Karpas-422 (cell line): ENCODE data around the gene PDCD11. TPM values are rescaled to one million over a fixed set of nuclear protein-coding genes. Genes with fewer than 3 reads are reported as not detected.
"Not testable (repeated sequence)": the region's sequence is repeated elsewhere in the genome, so short reads cannot be mapped to it uniquely, and the experiment has no call there.

Experiments
- DNase-seq: peaks from one replicate; pipeline ENCODE4 v3.0.0-alpha.2; 2015
- H2AFZ ChIP-seq: fragments of 200-600 bp; sonication (generic); 2 replicates; pipeline ENCODE4 v1.6.1; 2014; ENCODE audit warnings: antibody characterized with exemption, low read length, mixed read lengths
- H3K27ac ChIP-seq: fragments of 200-600 bp; sonication (generic); 2 replicates; pipeline ENCODE4 v1.5.1; 2014; ENCODE audit warnings: mild to moderate bottlenecking, low read length, moderate library complexity
- H3K27me3 ChIP-seq: fragments of 200-600 bp; sonication (generic); 2 replicates; pipeline ENCODE4 v1.6.1; 2014; ENCODE audit warnings: low read length, mixed read lengths
- H3K36me3 ChIP-seq: fragments of 200-600 bp; sonication (generic); 2 replicates; pipeline ENCODE4 v1.6.1; 2014; ENCODE audit warnings: low read length, mixed read lengths; ENCODE audit not compliant: insufficient read depth
- H3K4me1 ChIP-seq: fragments of 200-600 bp; sonication (generic); 2 replicates; pipeline ENCODE4 v1.6.1; 2014; ENCODE audit warnings: mild to moderate bottlenecking, low read length, mixed read lengths
- H3K4me2 ChIP-seq: fragments of 200-600 bp; sonication (generic); 2 replicates; pipeline ENCODE4 v1.6.1; 2014; ENCODE audit warnings: low read length, low read depth, mild to moderate bottlenecking; ENCODE audit not compliant: poor library complexity, severe bottlenecking
- H3K4me3 ChIP-seq: fragments of 200-600 bp; sonication (generic); 2 replicates; pipeline ENCODE4 v1.5.1; 2014; ENCODE audit warnings: mild to moderate bottlenecking, antibody characterized with exemption, low read length, mixed read lengths
- H3K79me2 ChIP-seq: fragments of 200-600 bp; sonication (generic); 2 replicates; pipeline ENCODE4 v1.6.1; 2014; ENCODE audit warnings: mild to moderate bottlenecking, low read length, mixed read lengths
- H3K9ac ChIP-seq: fragments of 200-600 bp; sonication (generic); 2 replicates; pipeline ENCODE4 v1.6.0; 2014; ENCODE audit warnings: low read length
- H3K9me2 ChIP-seq: fragments of 200-600 bp; sonication (generic), shearing (Covaris generic); replicated peaks from 2 replicates; pipeline ENCODE4 v1.6.0; 2014; ENCODE audit warnings: mild to moderate bottlenecking, low read length, moderate library complexity; ENCODE audit not compliant: insufficient read depth
- H3K9me3 ChIP-seq: fragments of 300-700, 200-600 bp; sonication (generic); 2 replicates; pipeline ENCODE4 v1.6.1; 2014; ENCODE audit warnings: low read length, mixed read lengths
- H4K20me1 ChIP-seq: fragments of 200-600 bp; sonication (generic); 2 replicates; pipeline ENCODE4 v1.6.1; 2014; ENCODE audit warnings: mild to moderate bottlenecking, antibody characterized with exemption, low read length, low read depth; ENCODE audit not compliant: insufficient read depth
- total RNA-seq: library from RNA; depleted of rRNA; stranded (reverse); fragments of >200 nt; shearing (Covaris generic); gene quantifications from 2 replicates; pipeline ENCODE4 v1.2.3, GENCODE V29; 2014; ENCODE audit warnings: low replicate concordance; rRNA removed

The PDCD11 gene
- total RNA-seq = 28.9 and 40.0 TPM in 2 replicates

GRCh38 chr10:103396067-103396788 lies at the start of gene PDCD11, which contains the start of gene ATP5MK:
Gene PDCD11, plus strand, starts transcription at chr10:103396626. Its CDS starts 1,801 bp downstream, at chr10:103398427.
Gene ATP5MK, minus strand, starts transcription at chr10:103396475. Its CDS starts 4,018 bp downstream, at chr10:103392457.
- Histone ChIP-seq H3K9me2 (no peaks in the 10 kb centered on the region), H3K79me2 (peaks cover 76% of the 10 kb centered on the region), H3K36me3 (peaks cover 43% of the 10 kb centered on the region; the same call in 1 of the 2 replicates), H3K4me3 (peak within 1 kb of the TSS; percentile 94), H3K4me1 (peaks cover 34% of the 10 kb centered on the region), H2AFZ (no peak within 1 kb of the TSS), H3K9me3 (no peaks in the 10 kb centered on the region), H3K27ac (peak within 1 kb of the TSS; percentile 67), H3K27me3 (no peaks in the 10 kb centered on the region), H3K9ac (peak within 1 kb of the TSS; percentile 87), H4K20me1 (peaks cover 12% of the 10 kb centered on the region), H3K4me2 (peak within 1 kb of the TSS; percentile 82)
- peak; percentile 99 for DNase-seq

- no peak for DNase-seq
- Histone ChIP-seq H3K9me2 (no peaks in the 10 kb centered on the region), H2AFZ (peak overlapping the region; percentile 99), H3K9me3 (no peaks in the 10 kb centered on the region), H4K20me1 (no peaks in the 10 kb centered on the region), H3K4me3 (peak overlapping the region; percentile 98), H3K4me2 (peak overlapping the region; percentile 94), H3K27ac (peak overlapping the region; percentile 61), H3K36me3 (peaks cover 24% of the 10 kb centered on the region; the same call in 1 of the 2 replicates), H3K9ac (peak overlapping the region; percentile 92), H3K4me1 (peaks cover 30% of the 10 kb centered on the region), H3K27me3 (no peaks in the 10 kb centered on the region), H3K79me2 (peaks cover 25% of the 10 kb centered on the region)
Observed at GRCh38 chr10:103350175-103350516, 46.3 kb upstream of the PDCD11 start.

- Histone ChIP-seq H3K4me3 (peak within 1 kb of the TSS; percentile 98), H3K9ac (peak within 1 kb of the TSS; percentile 92), H3K9me3 (no peaks in the 10 kb centered on the region), H3K79me2 (peaks cover 25% of the 10 kb centered on the region), H3K36me3 (peaks cover 21% of the 10 kb centered on the region; the same call in 1 of the 2 replicates), H3K4me1 (peaks cover 30% of the 10 kb centered on the region), H3K27me3 (no peaks in the 10 kb centered on the region), H3K27ac (peak within 1 kb of the TSS; percentile 61), H2AFZ (peak within 1 kb of the TSS; percentile 99), H3K4me2 (peak within 1 kb of the TSS; percentile 94), H4K20me1 (no peaks in the 10 kb centered on the region), H3K9me2 (no peaks in the 10 kb centered on the region)
- peak; percentile 94 for DNase-seq
Observed at GRCh38 chr10:103350517-103351260, 45.7 kb upstream of the PDCD11 start, which contains the start of gene PCGF6. Gene PCGF6, minus strand, starts transcription at chr10:103351140. Its CDS starts 74 bp downstream, at chr10:103351066.

GRCh38 chr10:103353281-103353680 lies 43.1 kb upstream of the PDCD11 start:
- Histone ChIP-seq H3K4me1 (peaks cover 30% of the 10 kb centered on the region), H2AFZ (0 out of 2 replicates have a peak overlapping the region, but pooled peaks have one; percentile 21), H3K4me2 (no peak overlapping the region), H3K36me3 (peaks cover 5% of the 10 kb centered on the region; the same call in 1 of the 2 replicates), H3K9me3 (no peaks in the 10 kb centered on the region), H3K27ac (no peak overlapping the region), H3K27me3 (no peaks in the 10 kb centered on the region), H3K9ac (no peak overlapping the region), H4K20me1 (no peaks in the 10 kb centered on the region), H3K79me2 (peaks cover 25% of the 10 kb centered on the region), H3K9me2 (no peaks in the 10 kb centered on the region), H3K4me3 (no peak overlapping the region)
- DNase-seq = no peak

GRCh38 chr10:103354567-103354966 lies 41.9 kb upstream of the PDCD11 start:
- not testable (repeated sequence) for H3K27ac ChIP-seq, H3K27me3 ChIP-seq, H3K36me3 ChIP-seq, H4K20me1 ChIP-seq, H3K9me3 ChIP-seq, H3K4me2 ChIP-seq, H3K4me3 ChIP-seq, H3K9me2 ChIP-seq, H2AFZ ChIP-seq, H3K9ac ChIP-seq
- Histone ChIP-seq H3K4me1 (peaks cover 26% of the 10 kb centered on the region), H3K79me2 (peaks cover 16% of the 10 kb centered on the region)
- peak; percentile 57 for DNase-seq

GRCh38 chr10:103355906-103356599 lies 40.4 kb upstream of the PDCD11 start:
- no peak for DNase-seq
- Histone ChIP-seq H3K27me3 (no peaks in the 10 kb centered on the region), H2AFZ (no peak overlapping the region), H3K4me3 (no peak overlapping the region), H3K27ac (no peak overlapping the region), H3K4me2 (no peak overlapping the region), H3K79me2 (0 out of 2 replicates have a peak, but pooled peaks cover 2% of the 10 kb centered on the region), H3K9me3 (no peaks in the 10 kb centered on the region), H3K4me1 (peaks cover 19% of the 10 kb centered on the region), H3K36me3 (no peaks in the 10 kb centered on the region), H4K20me1 (no peaks in the 10 kb centered on the region), H3K9ac (no peak overlapping the region), H3K9me2 (no peaks in the 10 kb centered on the region)

GRCh38 chr10:103359493-103359892 lies 36.9 kb upstream of the PDCD11 start:
- H3K9ac ChIP-seq, H3K4me1 ChIP-seq, H3K36me3 ChIP-seq, H2AFZ ChIP-seq, H3K4me3 ChIP-seq, H4K20me1 ChIP-seq, H3K27me3 ChIP-seq, H3K79me2 ChIP-seq, H3K9me3 ChIP-seq, DNase-seq, H3K4me2 ChIP-seq, H3K27ac ChIP-seq, H3K9me2 ChIP-seq: not testable (repeated sequence)

- not testable (repeated sequence) for H2AFZ ChIP-seq, H3K9me3 ChIP-seq, H4K20me1 ChIP-seq, H3K27me3 ChIP-seq, H3K9ac ChIP-seq, H3K4me1 ChIP-seq, H3K9me2 ChIP-seq, H3K36me3 ChIP-seq, H3K4me3 ChIP-seq, DNase-seq, H3K27ac ChIP-seq, H3K79me2 ChIP-seq, H3K4me2 ChIP-seq
Observed at GRCh38 chr10:103360791-103361190, 35.6 kb upstream of the PDCD11 start.
